Measurements from ENCODE around the gene TSPAN9. TPM values are rescaled to one million over a fixed set of nuclear protein-coding genes. Genes with fewer than 3 reads are reported as not detected.

TSPAN9 gene
- polyA plus RNA-seq, 3 donors: 0.15 to 0.34 (median 0.25) TPM

DNA sequence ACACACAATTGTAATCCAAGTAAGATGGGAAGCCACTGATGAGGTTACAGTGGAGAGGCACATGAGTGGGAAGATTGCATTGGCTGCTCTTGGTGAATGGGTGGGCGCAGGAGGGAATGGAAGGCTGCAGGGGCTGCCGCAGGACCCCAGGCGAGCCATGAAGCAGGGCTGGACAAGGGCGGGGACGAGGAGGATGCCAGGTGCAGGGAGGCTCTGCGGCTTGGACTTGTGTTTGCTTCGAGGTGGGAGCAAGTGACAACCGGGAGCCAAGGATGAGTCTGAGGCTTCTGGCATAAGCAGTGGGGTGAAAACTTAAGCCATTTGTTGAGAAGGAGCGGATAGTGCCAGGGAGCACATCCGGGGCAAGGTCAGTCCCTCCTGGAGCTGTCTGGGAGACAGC is 115.0 kb downstream of the TSPAN9 start:
- Mint-ChIP-seq H3K36me3 (no peaks in the 10 kb centered on the region), H3K4me3 (no peak overlapping the region), H3K4me1 (no peaks in the 10 kb centered on the region), H3K9me3 (no peaks in the 10 kb centered on the region), H3K27ac (no peak overlapping the region), H3K27me3 (ENCODE audit: low read depth in 3 of 3) (peaks cover 25 to 46% (median 40%) of the 10 kb centered on the region in 3 donors)
- intact Hi-C loops (cut with micrococcal nuclease): no loop called here
- Histone ChIP-seq H3K79me2 (ENCODE audit: insufficient read depth, low read length) (no peaks in the 10 kb centered on the region), H3K27ac (ENCODE audit: low read depth in 1 of 2, low read length in 2 of 2) (no peak overlapping the region), H3K27me3 (ENCODE audit: control insufficient read depth in 2 of 2, insufficient read depth in 2 of 2, low read length in 2 of 2) (peaks cover 0 to 4% of the 10 kb centered on the region in 2 donors), H2AFZ (ENCODE audit: insufficient read depth, low read depth, low read length, poor library complexity, severe bottlenecking) (no peak overlapping the region), H4K20me1 (ENCODE audit: insufficient read depth, low read length) (no peaks in the 10 kb centered on the region), H3K4me2 (replicated peaks; ENCODE audit: extremely low read depth, low read length, poor library complexity, severe bottlenecking) (no peak overlapping the region), H3K9me3 (replicated peaks in 1 of 2; ENCODE audit: control insufficient read depth in 1 of 2, insufficient read depth in 1 of 2, low read length in 2 of 2) (no peaks in the 10 kb centered on the region), H3K36me3 (replicated peaks in 1 of 2; ENCODE audit: control insufficient read depth in 1 of 2, insufficient read depth in 2 of 2, low read length in 2 of 2) (no peaks in the 10 kb centered on the region), H3K9ac (ENCODE audit: insufficient read depth, low read length, poor library complexity, severe bottlenecking) (no peak overlapping the region), H3K4me1 (ENCODE audit: control insufficient read depth in 1 of 2, insufficient read depth in 2 of 2, low read length in 2 of 2) (no peaks in the 10 kb centered on the region), H3K4me3 (replicated peaks in 1 of 3; ENCODE audit: low read depth in 2 of 3, low read length in 3 of 3) (no peak overlapping the region)
- no peak for TF ChIP-seq CTCF (IDR thresholded peaks at IDR 0.05)
- WGBS (ENCODE audit: insufficient coverage): 95% methylated on average over 10 of the region's 10 CpGs
- DNase-seq: no peak

DNA sequence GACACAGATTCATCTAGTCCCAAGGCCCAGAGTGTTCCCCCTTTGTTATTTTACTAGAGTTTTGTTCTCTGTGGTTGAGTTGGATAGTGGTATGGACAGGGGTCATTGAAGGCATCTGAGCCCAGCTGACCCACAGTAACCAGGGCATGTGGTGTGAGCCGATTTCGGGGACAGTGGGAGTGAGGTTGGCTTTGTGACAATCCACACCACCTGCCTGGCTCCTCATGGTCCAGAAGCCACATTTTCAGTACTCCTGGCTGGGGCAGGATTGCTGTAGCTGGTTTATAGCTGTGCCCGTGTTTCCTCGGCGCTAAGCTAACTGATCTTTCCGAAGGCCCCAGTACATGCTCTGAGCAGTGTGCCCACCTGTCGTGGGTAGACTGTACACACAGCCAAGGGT is 116.0 kb downstream of the TSPAN9 start:
- H3K4me3 ChIP-seq (replicated peaks in 1 of 3; ENCODE audit: low read depth in 2 of 3, low read length in 3 of 3): no peak overlapping the region
- peaks cover 0 to 4% of the 10 kb centered on the region in 2 donors for H3K27me3 ChIP-seq (ENCODE audit: control insufficient read depth in 2 of 2, insufficient read depth in 2 of 2, low read length in 2 of 2)
- no peaks in the 10 kb centered on the region for H4K20me1 ChIP-seq (ENCODE audit: insufficient read depth, low read length)
- Mint-ChIP-seq H3K4me1 (no peaks in the 10 kb centered on the region), H3K4me3 (no peak overlapping the region), H3K9me3 (no peaks in the 10 kb centered on the region), H3K27ac (no peak overlapping the region), H3K36me3 (no peaks in the 10 kb centered on the region), H3K27me3 (ENCODE audit: low read depth in 3 of 3) (peaks cover 24 to 48% (median 40%) of the 10 kb centered on the region in 3 donors)
- intact Hi-C loops (cut with micrococcal nuclease): no loop called here
- no peaks in the 10 kb centered on the region for H3K36me3 ChIP-seq (replicated peaks in 1 of 2; ENCODE audit: control insufficient read depth in 1 of 2, insufficient read depth in 2 of 2, low read length in 2 of 2)
- H3K9me3 ChIP-seq (replicated peaks in 1 of 2; ENCODE audit: control insufficient read depth in 1 of 2, insufficient read depth in 1 of 2, low read length in 2 of 2): no peaks in the 10 kb centered on the region
- H3K9ac ChIP-seq (ENCODE audit: insufficient read depth, low read length, poor library complexity, severe bottlenecking): no peak overlapping the region
- H3K4me2 ChIP-seq (replicated peaks; ENCODE audit: extremely low read depth, low read length, poor library complexity, severe bottlenecking): no peak overlapping the region
- no peak for DNase-seq
- no peaks in the 10 kb centered on the region for H3K79me2 ChIP-seq (ENCODE audit: insufficient read depth, low read length)
- no peak for TF ChIP-seq CTCF (IDR thresholded peaks at IDR 0.05)
- H3K4me1 ChIP-seq (ENCODE audit: control insufficient read depth in 1 of 2, insufficient read depth in 2 of 2, low read length in 2 of 2): no peaks in the 10 kb centered on the region
- WGBS (ENCODE audit: insufficient coverage): 94% methylated on average over 5 of the region's 7 CpGs
- no peak overlapping the region for H2AFZ ChIP-seq (ENCODE audit: insufficient read depth, low read depth, low read length, poor library complexity, severe bottlenecking)
- H3K27ac ChIP-seq (ENCODE audit: low read depth in 1 of 2, low read length in 2 of 2): no peak overlapping the region
